Measurements from ENCODE around the gene KSR1. TPM values are rescaled to one million over a fixed set of nuclear protein-coding genes. Genes with fewer than 3 reads are reported as not detected.

KSR1 gene
- total RNA-seq, 1 experiment from 2014 or later = 21.7 TPM

GRCh38 chr17:27518545-27519521 lies 62.6 kb downstream of the KSR1 start:
- ChIA-PET POLR2A (no interaction called here), CTCF (no interaction called here)
- in situ Hi-C loops (cut with HindIII; ENCODE audit: low pct_unique_long_range_greater_than_20kb, low sequenced_read_pairs) = no loop called here
- no peaks in the 10 kb centered on the region for H3K9me3 ChIP-seq (ENCODE audit: control insufficient read depth, insufficient read depth, low read depth, low read length)
- no peak for DNase-seq (ENCODE audit: low read depth, low spot score)
- ATAC-seq = no peak
- intact Hi-C loops (cut with micrococcal nuclease; ENCODE audit: unreplicated experiment) = no loop called here
- no peak overlapping the region for H3K4me3 ChIP-seq (ENCODE audit: low read depth in 2 of 2, low read length in 2 of 2)
- no TSS peak for BruUV-seq (replicated peaks)
- no peaks in the 10 kb centered on the region for H3K36me3 ChIP-seq (ENCODE audit: control insufficient read depth, insufficient read depth, low read length)
- H3K27ac ChIP-seq (ENCODE audit: low read length) = no peak overlapping the region
- no peak for TF ChIP-seq POLR2AphosphoS5 (IDR thresholded peaks at IDR 0.05; ENCODE audit: low read depth, low read length)
- no peak for TF ChIP-seq SIN3A (IDR thresholded peaks at IDR 0.05; ENCODE audit: borderline replicate concordance, insufficient read depth, low read depth, low read length)
- no peak for TF ChIP-seq CTCF (IDR thresholded peaks at IDR 0.05)
- no peak for TF ChIP-seq REST (IDR thresholded peaks at IDR 0.05; ENCODE audit: insufficient read depth in 1 of 2, low read depth in 2 of 2, low read length in 1 of 2)
- TF ChIP-seq TCF7L2 (IDR thresholded peaks at IDR 0.05; ENCODE audit: low read depth, low read length) = no peak
- H3K4me1 ChIP-seq (ENCODE audit: control insufficient read depth, insufficient read depth, low read length) = no peaks in the 10 kb centered on the region
- H3K27me3 ChIP-seq (ENCODE audit: control insufficient read depth, insufficient read depth, low read length) = no peaks in the 10 kb centered on the region

GRCh38 chr17:27519550-27519949 lies 63.3 kb downstream of the KSR1 start:
- in situ Hi-C loops (cut with HindIII; ENCODE audit: low pct_unique_long_range_greater_than_20kb, low sequenced_read_pairs) = no loop called here
- Histone ChIP-seq H3K36me3 (ENCODE audit: control insufficient read depth, insufficient read depth, low read length) (no peaks in the 10 kb centered on the region), H3K27ac (ENCODE audit: low read length) (no peak overlapping the region), H3K4me3 (ENCODE audit: low read depth in 2 of 2, low read length in 2 of 2) (no peak overlapping the region), H3K4me1 (ENCODE audit: control insufficient read depth, insufficient read depth, low read length) (no peaks in the 10 kb centered on the region), H3K9me3 (ENCODE audit: control insufficient read depth, insufficient read depth, low read depth, low read length) (no peaks in the 10 kb centered on the region), H3K27me3 (ENCODE audit: control insufficient read depth, insufficient read depth, low read length) (no peaks in the 10 kb centered on the region)
- ChIA-PET CTCF (no interaction called here), POLR2A (no interaction called here)
- DNase-seq (ENCODE audit: low read depth, low spot score) = no peak
- intact Hi-C loops (cut with micrococcal nuclease; ENCODE audit: unreplicated experiment) = no loop called here
- no peak for TF ChIP-seq CTCF (IDR thresholded peaks at IDR 0.05)
- TF ChIP-seq SIN3A (IDR thresholded peaks at IDR 0.05; ENCODE audit: borderline replicate concordance, insufficient read depth, low read depth, low read length) = no peak
- no peak for TF ChIP-seq TCF7L2 (IDR thresholded peaks at IDR 0.05; ENCODE audit: low read depth, low read length)
- no peak for TF ChIP-seq REST (IDR thresholded peaks at IDR 0.05; ENCODE audit: insufficient read depth in 1 of 2, low read depth in 2 of 2, low read length in 1 of 2)
- no peak for TF ChIP-seq POLR2AphosphoS5 (IDR thresholded peaks at IDR 0.05; ENCODE audit: low read depth, low read length)
- BruUV-seq (replicated peaks) = no TSS peak
- ATAC-seq = no peak

Measured in Panc1 (cell line).